Esophagus muscularis mucosa (tissue), 4 donors: ENCODE results near the gene GPR180. TPM values are rescaled to one million over a fixed set of nuclear protein-coding genes. Genes with fewer than 3 reads are reported as not detected.

Experiments used
- DNase-seq: peaks from one replicate; pipeline ENCODE4 v3.0.0-alpha.2; 2017; ENCODE audit errors: extremely low spot score
- H3K27ac ChIP-seq, 4 donors: fragments of 200-600 bp; sonication (generic); replicated peaks in 1 of 4; 1 replicate in 3 of 4; 2 replicates in 1 of 4; pipeline ENCODE4 v1.5.1; 2016 to 2019; ENCODE audit warnings: mild to moderate bottlenecking in 1 of 4
- H3K27me3 ChIP-seq, 4 donors: fragments of 200-600 bp; sonication (generic); one replicate each; pipeline versions ENCODE4 v1.5.1 to v1.6.0; 2016 to 2019
- H3K36me3 ChIP-seq, 4 donors: fragments of 200-600 bp; sonication (generic); one replicate each; pipeline ENCODE4 v1.5.1; 2016 to 2019
- H3K4me1 ChIP-seq, 4 donors: fragments of 200-600 bp; sonication (generic); one replicate each; pipeline ENCODE4 v1.5.1; 2016 to 2019
- H3K4me3 ChIP-seq, 4 donors: fragments of 200-600 bp; sonication (generic); 1 replicate in 2 of 4; 2 replicates in 2 of 4; pipeline ENCODE4 v1.5.1; 2016 to 2019; ENCODE audit warnings: mild to moderate bottlenecking in 4 of 4, moderate library complexity in 1 of 4
- H3K9me3 ChIP-seq, 4 donors: fragments of 200-600 bp; sonication (generic); 1 replicate in 3 of 4; 2 replicates in 1 of 4; pipeline ENCODE4 v1.5.1; 2016 to 2019
- EP300 ChIP-seq: sonication (generic); formaldehyde crosslinking; IDR thresholded peaks from one replicate; pipeline ENCODE4 v1.6.1; 2017; ENCODE audit warnings: antibody characterized with exemption
- POLR2A ChIP-seq: fragments of 450-650 bp; IDR thresholded peaks from one replicate; pipeline ENCODE4 v1.6.1; 2017; ENCODE audit warnings: antibody characterized with exemption, moderate library complexity, mild to moderate bottlenecking, low read depth
- POLR2AphosphoS5 ChIP-seq, 2 donors: sonication (generic); formaldehyde crosslinking; IDR thresholded peaks; one replicate each; pipeline ENCODE4 v1.6.1; 2017; ENCODE audit warnings: antibody characterized with exemption in 2 of 2
- WGBS: methylation state at CpG from one replicate; pipeline ENCODE4 v1.1.5; 2018; 5-methylcytosine and 5-hydroxymethylcytosine counted together
- intact Hi-C: fragments of 100-400 bp; cut with DNase I; formaldehyde crosslinking; loops from one replicate; pipeline ENCODE4 v1.15.1; 2023
- total RNA-seq, 4 donors: library from RNA; depleted of rRNA; stranded (reverse); fragments of >200 nt; gene quantifications; one replicate each; pipeline versions ENCODE4 v1.1.0 to v1.2.1, GENCODE V29; 2016
- TF ChIP-seq, protein P1 (sequence below), 3 experiments: fragments of 200-600 bp in 2 of 3; fragments of 450-650 bp in 1 of 3; sonication (generic) in 2 of 3; IDR thresholded peaks; one replicate each; pipeline ENCODE4 v1.5.1; 2017 to 2019; ENCODE audit warnings: antibody characterized with exemption in 3 of 3, mild to moderate bottlenecking in 2 of 3, moderate library complexity in 1 of 3

Gene GPR180
- total RNA-seq, 4 donors from 2014 or later, result 2.7 to 4.7 (median 4.4) TPM

DNA sequence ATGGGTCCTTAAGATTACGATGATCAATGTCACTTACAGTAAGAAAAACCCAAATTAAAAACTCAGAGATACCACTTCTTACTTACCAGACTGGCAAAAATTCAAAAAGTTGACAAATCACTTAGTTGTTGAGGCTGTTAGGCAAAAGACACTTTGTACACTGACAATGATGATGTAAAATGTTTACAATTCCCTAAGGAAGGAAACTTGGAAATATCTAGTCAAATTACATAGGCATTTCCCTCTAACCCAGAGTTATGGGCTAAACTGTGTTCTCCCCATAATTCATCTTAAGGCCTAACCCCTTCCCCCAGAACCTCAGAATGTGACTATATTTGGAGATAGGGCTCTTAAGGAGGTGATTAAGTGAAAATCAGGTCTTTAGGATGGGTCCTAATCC is 17.7 kb upstream of the GPR180 start:
- 97% methylated on average over 1 of the region's 1 CpG for WGBS
- H3K27ac ChIP-seq, result no peak overlapping the region
- intact Hi-C loops, result no loop called here
- no peak for TF ChIP-seq POLR2AphosphoS5 (IDR thresholded peaks at IDR 0.05)
- TF ChIP-seq, protein P1, sequence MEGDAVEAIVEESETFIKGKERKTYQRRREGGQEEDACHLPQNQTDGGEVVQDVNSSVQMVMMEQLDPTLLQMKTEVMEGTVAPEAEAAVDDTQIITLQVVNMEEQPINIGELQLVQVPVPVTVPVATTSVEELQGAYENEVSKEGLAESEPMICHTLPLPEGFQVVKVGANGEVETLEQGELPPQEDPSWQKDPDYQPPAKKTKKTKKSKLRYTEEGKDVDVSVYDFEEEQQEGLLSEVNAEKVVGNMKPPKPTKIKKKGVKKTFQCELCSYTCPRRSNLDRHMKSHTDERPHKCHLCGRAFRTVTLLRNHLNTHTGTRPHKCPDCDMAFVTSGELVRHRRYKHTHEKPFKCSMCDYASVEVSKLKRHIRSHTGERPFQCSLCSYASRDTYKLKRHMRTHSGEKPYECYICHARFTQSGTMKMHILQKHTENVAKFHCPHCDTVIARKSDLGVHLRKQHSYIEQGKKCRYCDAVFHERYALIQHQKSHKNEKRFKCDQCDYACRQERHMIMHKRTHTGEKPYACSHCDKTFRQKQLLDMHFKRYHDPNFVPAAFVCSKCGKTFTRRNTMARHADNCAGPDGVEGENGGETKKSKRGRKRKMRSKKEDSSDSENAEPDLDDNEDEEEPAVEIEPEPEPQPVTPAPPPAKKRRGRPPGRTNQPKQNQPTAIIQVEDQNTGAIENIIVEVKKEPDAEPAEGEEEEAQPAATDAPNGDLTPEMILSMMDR (IDR thresholded peaks at IDR 0.05), result no peak
- no peak for TF ChIP-seq POLR2A
- no peak for TF ChIP-seq EP300
- H3K4me1 ChIP-seq, result no peaks in the 10 kb centered on the region
- H3K9me3 ChIP-seq, result no peaks in the 10 kb centered on the region
- no peak overlapping the region for H3K4me3 ChIP-seq
- peaks cover 30 to 70% (median 44%) of the 10 kb centered on the region in 4 donors for H3K36me3 ChIP-seq
- no peak for DNase-seq
- H3K27me3 ChIP-seq, result no peaks in the 10 kb centered on the region

DNA sequence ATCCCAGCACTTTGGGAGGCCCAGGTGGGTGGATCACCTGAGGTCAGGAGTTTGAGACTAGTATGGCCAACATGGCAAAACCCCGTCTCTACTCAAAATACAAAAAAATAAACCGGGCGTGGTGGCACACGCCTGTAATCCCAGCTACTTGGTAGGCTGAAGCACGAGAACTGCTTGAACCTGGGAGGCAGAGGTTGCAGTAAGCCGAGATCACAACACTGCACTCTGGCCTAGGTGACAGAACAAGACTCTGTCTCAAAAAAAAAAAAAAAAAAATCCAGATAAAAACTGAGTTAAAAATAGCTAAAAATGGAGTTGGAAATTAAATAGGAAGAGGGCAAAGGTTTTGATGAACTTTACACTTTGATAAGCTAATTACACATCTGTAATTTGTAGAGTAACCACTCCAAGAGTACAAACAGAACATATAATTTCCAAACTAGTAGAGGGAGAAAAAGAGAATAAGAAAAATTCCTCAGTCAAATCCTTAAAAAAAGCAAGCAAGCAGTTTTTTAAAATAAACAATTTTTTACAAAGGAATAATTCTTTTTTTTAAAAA is 16.0 kb upstream of the GPR180 start:
- TF ChIP-seq POLR2A (no peak), EP300 (no peak)
- H3K4me1 ChIP-seq, result no peaks in the 10 kb centered on the region
- no peaks in the 10 kb centered on the region for H3K27me3 ChIP-seq
- H3K36me3 ChIP-seq, result peaks cover 18 to 65% (median 32%) of the 10 kb centered on the region in 4 donors
- intact Hi-C loops, result no loop called here
- no peak overlapping the region for H3K27ac ChIP-seq
- 98% methylated on average over 6 of the region's 6 CpGs for WGBS
- no peak overlapping the region for H3K4me3 ChIP-seq
- DNase-seq, result no peak
- no peaks in the 10 kb centered on the region for H3K9me3 ChIP-seq

DNA sequence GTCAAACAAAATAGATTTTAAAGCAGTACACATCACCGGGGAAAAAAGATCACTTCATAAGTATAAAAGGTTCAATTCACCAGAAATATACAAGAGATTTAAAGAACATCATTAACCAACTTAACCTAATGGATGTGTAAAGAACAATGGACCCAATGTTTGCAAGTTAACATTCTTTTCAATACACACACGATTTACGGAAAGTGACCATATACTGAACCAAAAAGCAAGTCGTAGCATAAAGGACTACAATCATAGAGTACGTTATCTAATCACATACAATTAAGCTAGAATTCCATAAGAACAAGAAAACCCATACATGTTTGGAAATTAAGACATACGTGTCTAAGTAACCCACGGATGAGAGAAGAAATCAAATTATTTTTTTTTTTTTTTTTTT is 15.3 kb upstream of the GPR180 start:
- WGBS, result 90% methylated on average over 7 of the region's 7 CpGs
- no peaks in the 10 kb centered on the region for H3K9me3 ChIP-seq
- H3K4me3 ChIP-seq, result no peak overlapping the region
- TF ChIP-seq POLR2AphosphoS5 (IDR thresholded peaks at IDR 0.05) (no peak), EP300 (no peak), POLR2A (no peak)
- TF ChIP-seq, protein P1 (IDR thresholded peaks at IDR 0.05), result no peak
- no peak for DNase-seq
- H3K4me1 ChIP-seq, result no peaks in the 10 kb centered on the region
- H3K36me3 ChIP-seq, result peaks cover 14 to 65% (median 29%) of the 10 kb centered on the region in 4 donors
- no peak overlapping the region for H3K27ac ChIP-seq
- intact Hi-C loops, result no loop called here
- no peaks in the 10 kb centered on the region for H3K27me3 ChIP-seq

DNA sequence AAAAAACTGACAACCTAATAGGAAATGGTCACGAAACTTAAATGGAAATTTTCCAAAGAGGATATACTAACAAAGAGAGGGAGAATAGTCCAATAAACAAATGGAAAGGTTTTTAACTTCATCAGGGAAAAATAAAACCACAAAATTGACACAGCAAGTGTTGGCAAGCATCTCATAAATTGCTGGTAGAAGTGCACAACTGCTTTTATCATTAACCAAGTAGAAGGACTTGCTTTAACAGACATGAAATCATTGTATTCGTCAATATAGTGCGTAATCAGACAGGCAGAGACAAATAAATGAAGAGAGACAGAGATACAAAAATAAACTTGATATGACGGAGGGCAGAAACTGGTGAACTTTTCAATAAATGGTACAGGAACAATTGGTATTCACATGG is 13.1 kb upstream of the GPR180 start:
- intact Hi-C loops, result no loop called here
- Histone ChIP-seq H3K27me3 (no peaks in the 10 kb centered on the region), H3K9me3 (no peaks in the 10 kb centered on the region), H3K4me3 (no peak overlapping the region), H3K4me1 (peaks cover 0 to 8% (median under 1%) of the 10 kb centered on the region in 4 donors), H3K27ac (no peak overlapping the region), H3K36me3 (peaks cover 5 to 63% (median 23%) of the 10 kb centered on the region in 4 donors)
- no peak for TF ChIP-seq POLR2AphosphoS5 (IDR thresholded peaks at IDR 0.05)
- TF ChIP-seq EP300, result no peak
- TF ChIP-seq, protein P1 (IDR thresholded peaks at IDR 0.05), result no peak
- no peak for TF ChIP-seq POLR2A
- WGBS, result 93% methylated on average over 4 of the region's 4 CpGs
- no peak for DNase-seq

DNA sequence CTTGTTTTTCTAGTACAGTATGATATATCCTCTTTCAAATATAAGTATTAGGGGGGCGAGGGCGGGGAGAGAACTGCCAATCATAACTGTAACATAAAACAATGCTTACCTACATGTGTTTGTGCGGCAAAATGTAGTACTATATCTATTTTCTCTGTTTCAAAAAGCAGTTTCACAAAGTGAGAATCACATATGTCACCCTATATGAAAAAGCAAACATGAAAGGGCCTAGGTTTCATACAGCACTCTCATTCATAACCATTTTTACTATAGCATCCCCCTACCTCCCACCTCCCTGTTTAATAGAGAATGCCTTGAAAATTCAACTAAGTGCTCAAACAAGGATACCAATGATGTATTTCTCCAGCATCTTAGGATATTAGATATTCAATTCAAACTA is 10.9 kb upstream of the GPR180 start:
- Histone ChIP-seq H3K4me1 (peaks cover 14 to 29% (median 19%) of the 10 kb centered on the region in 4 donors), H3K4me3 (no peak overlapping the region), H3K9me3 (no peaks in the 10 kb centered on the region), H3K36me3 (peaks cover 5 to 46% (median 20%) of the 10 kb centered on the region in 4 donors), H3K27ac (no peak overlapping the region), H3K27me3 (no peaks in the 10 kb centered on the region)
- no peak for DNase-seq
- WGBS, result 97% methylated on average over 3 of the region's 3 CpGs
- no peak for TF ChIP-seq EP300
- no peak for TF ChIP-seq POLR2AphosphoS5 (IDR thresholded peaks at IDR 0.05)
- TF ChIP-seq, protein P1 (IDR thresholded peaks at IDR 0.05), result no peak
- TF ChIP-seq POLR2A, result no peak
- intact Hi-C loops, result no loop called here
